GM12801 (cell line): ENCODE results near the gene KDM4C.

Experiments used
- TF ChIP-seq, protein P1 (sequence below): IDR thresholded peaks from one replicate; pipeline ENCODE4 v1.5.1; 2011; ENCODE audit warnings: control low read depth; ENCODE audit not compliant: insufficient read length; ENCODE audit errors: extremely low read depth

The KDM4C gene

GRCh38 chr9:6723881-6724420 is 33.8 kb upstream of the KDM4C start:
- TF ChIP-seq, protein P1, sequence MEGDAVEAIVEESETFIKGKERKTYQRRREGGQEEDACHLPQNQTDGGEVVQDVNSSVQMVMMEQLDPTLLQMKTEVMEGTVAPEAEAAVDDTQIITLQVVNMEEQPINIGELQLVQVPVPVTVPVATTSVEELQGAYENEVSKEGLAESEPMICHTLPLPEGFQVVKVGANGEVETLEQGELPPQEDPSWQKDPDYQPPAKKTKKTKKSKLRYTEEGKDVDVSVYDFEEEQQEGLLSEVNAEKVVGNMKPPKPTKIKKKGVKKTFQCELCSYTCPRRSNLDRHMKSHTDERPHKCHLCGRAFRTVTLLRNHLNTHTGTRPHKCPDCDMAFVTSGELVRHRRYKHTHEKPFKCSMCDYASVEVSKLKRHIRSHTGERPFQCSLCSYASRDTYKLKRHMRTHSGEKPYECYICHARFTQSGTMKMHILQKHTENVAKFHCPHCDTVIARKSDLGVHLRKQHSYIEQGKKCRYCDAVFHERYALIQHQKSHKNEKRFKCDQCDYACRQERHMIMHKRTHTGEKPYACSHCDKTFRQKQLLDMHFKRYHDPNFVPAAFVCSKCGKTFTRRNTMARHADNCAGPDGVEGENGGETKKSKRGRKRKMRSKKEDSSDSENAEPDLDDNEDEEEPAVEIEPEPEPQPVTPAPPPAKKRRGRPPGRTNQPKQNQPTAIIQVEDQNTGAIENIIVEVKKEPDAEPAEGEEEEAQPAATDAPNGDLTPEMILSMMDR = no peak

GRCh38 chr9:6733257-6733656 is 24.5 kb upstream of the KDM4C start:
- TF ChIP-seq, protein P1 = no peak

DNA sequence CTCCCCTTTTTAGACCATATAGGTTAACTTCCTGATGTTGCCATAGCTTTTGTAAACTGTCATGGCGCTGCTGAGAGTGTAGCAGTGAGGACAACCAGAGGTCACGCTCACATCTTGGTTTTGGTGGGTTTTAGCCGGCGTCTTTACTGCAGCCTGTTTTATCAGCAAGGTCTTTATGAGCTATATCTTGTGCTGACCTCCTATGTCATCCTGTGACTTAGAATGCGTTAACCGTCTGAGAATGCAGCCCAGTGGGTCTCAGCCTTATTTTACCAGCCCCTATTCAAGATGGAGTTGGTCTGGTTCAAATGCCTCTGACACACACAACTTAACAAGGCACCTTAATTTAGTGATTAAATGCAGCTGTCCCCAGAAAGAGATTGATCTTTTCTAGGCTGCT is 23.9 kb upstream of the KDM4C start:
- TF ChIP-seq, protein P1 = no peak

DNA sequence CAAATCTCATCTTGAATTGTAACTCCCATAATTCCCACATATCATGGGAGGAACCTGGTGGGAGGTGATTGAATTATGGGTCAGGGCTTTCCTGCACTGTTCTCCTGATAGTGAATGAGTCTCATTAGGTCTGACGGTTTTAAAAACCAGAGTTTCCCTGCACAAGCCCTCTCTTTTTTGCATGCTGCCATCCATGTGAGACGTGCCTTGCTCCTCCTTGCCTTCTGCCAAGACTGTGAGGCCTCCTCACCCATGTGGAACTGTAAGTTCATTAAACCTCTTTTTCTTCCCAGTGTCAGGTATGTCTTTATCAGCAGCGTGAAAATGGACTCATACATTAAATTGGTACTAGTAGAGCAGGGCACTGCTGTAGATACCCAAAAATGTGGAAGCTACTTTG is 22.4 kb upstream of the KDM4C start:
- TF ChIP-seq, protein P1 = no peak

DNA sequence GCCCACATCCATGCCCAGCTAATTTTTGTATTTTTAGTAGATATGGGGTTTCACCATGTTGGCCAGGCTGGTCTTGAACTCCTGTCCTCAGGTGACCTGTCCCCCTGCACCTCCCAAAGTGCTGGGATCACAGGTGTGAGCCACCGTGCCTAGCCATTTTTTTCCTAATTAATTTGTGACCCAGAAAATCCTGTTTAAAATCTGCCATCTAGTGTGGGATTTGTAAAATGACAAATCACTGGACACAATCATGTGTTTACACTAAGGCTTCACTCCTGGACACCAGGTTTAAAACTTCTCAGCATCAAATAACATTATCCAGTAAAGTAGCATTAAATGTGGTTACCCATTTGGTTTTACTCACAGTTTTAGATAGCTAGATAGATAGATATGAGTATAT is 18.6 kb upstream of the KDM4C start:
- TF ChIP-seq, protein P1 = no peak

DNA sequence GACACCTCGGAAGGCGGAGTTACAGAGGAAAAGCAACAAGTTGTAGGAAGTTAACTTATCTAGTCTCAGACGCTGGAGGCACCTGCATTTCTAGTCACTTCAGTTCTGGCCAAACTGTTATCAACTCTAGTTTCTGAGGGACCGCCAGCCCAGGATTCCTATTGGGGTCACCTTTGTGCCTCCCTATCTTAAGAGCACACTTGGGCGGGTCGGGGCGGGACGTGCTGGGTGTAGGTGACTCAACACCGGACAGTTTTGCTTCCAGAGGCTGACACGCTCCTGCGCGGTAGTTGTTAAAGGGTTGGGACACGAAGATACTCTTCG is 679 bp upstream of the KDM4C start:
- TF ChIP-seq, protein P1 = no peak

DNA sequence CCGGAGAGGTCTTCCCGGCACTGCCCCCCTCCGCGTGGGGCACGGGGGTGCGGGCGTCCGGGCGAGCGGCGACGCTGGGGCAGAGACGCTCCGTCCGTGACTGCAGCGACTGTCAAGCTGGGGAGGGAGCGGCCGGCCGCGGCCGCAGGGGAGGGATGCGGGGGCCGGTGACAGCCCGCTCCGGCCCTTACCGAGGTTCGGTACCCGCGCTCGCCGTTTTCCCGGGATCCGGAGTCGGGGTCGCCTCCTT is 400 bp downstream of the KDM4C start:
- TF ChIP-seq, protein P1 = no peak
